ENCODE measurements around the gene LDB2.

Gene LDB2

DNA sequence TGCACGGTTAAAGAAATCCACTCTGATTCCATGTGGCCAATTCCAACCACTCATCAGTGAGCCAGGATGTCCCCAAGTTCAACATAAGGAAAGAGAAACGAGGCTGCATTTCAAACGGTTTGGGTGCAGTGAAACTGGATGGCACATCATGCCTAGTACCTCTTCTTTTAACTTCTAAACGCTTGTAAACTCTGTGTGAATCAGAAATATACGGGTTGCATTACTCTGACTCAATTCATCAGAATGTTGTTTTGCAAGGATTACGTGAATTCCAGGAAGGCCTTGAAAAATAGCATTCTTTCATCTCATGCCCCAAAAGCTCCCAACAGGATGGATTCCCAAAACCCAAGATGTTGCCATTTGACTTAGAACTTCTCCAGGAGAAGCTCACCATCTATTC lies 270.4 kb downstream of the LDB2 start:
- no peaks in the 10 kb centered on the region for H3K4me1 Mint-ChIP-seq
- H3K36me3 Mint-ChIP-seq: no peaks in the 10 kb centered on the region
- no peak overlapping the region for H3K27ac Mint-ChIP-seq
- no peak for DNase-seq
- H3K9me3 Mint-ChIP-seq: peaks cover 2% of the 10 kb centered on the region
- CTCF ChIA-PET: no interaction called here
- no peaks in the 10 kb centered on the region for H3K27me3 Mint-ChIP-seq
- H3K4me3 Mint-ChIP-seq: no peak overlapping the region

DNA sequence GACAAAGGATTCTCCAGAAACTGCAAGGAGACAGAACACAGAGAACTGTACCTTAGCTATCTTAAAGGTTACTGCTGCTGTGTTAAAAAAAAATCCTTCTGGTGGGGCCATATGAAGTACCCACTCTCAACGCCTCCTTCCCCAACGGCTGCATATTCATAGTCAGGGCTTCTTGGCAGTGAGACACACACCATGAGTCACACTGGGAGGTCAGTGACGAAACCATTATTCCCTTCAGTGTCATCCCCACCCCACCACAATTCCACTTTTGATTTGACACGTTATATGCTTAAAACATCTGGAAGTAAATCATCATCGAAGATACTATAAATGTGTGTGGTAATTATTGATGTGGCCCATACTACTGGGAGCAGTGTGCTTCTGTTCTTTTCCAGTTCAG lies 271.5 kb downstream of the LDB2 start:
- CTCF ChIA-PET: no interaction called here
- DNase-seq: no peak
- peaks cover 2% of the 10 kb centered on the region for H3K9me3 Mint-ChIP-seq
- no peaks in the 10 kb centered on the region for H3K4me1 Mint-ChIP-seq
- H3K4me3 Mint-ChIP-seq: no peak overlapping the region
- no peaks in the 10 kb centered on the region for H3K27me3 Mint-ChIP-seq
- H3K36me3 Mint-ChIP-seq: no peaks in the 10 kb centered on the region
- H3K27ac Mint-ChIP-seq: no peak overlapping the region

DNA sequence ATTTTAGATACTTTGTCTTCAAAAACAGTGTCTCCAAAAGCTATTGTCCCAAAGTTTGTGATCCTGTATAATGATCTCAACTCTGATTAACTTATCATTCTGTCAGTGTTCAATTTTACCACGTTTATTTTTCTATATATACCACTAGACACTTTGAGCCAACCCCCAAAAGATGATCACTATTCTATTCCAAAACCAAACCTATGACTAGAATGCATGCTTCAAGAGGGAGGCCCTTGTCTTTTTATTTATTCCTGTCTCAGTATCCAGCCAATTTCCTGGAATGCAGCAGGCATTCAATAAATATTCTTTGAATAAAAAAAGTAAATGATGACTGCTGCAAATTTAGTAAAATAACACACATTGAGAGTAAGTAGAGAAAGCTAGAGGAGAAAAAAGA lies 275.6 kb downstream of the LDB2 start:
- Mint-ChIP-seq H3K27me3 (no peaks in the 10 kb centered on the region), H3K9me3 (peaks cover 2% of the 10 kb centered on the region), H3K4me1 (no peaks in the 10 kb centered on the region), H3K36me3 (no peaks in the 10 kb centered on the region), H3K4me3 (no peak overlapping the region), H3K27ac (no peak overlapping the region)
- DNase-seq: no peak
- CTCF ChIA-PET: no interaction called here

DNA sequence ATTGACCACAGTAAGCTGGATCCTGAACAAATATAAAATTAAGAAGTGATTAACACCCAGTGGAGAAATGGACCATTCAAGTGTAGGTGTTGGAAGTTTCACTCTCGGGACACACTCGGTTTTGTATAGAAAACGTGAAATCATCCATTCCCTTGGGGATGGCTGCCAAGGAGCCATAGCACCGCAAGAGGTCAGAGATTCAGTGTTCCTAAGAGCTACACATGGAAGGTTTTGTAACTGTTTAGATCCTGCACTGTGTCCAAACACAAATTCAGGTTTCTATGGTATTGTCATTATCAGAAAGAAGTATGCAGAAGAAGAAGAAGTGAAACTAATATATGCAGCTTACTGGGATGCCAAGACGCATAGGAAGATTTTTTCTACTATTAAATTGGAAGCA lies 281.0 kb downstream of the LDB2 start:
- Mint-ChIP-seq H3K4me1 (no peaks in the 10 kb centered on the region), H3K36me3 (no peaks in the 10 kb centered on the region), H3K27me3 (no peaks in the 10 kb centered on the region), H3K4me3 (no peak overlapping the region), H3K9me3 (peaks cover 3% of the 10 kb centered on the region), H3K27ac (no peak overlapping the region)
- no peak for DNase-seq
- CTCF ChIA-PET: no interaction called here

DNA sequence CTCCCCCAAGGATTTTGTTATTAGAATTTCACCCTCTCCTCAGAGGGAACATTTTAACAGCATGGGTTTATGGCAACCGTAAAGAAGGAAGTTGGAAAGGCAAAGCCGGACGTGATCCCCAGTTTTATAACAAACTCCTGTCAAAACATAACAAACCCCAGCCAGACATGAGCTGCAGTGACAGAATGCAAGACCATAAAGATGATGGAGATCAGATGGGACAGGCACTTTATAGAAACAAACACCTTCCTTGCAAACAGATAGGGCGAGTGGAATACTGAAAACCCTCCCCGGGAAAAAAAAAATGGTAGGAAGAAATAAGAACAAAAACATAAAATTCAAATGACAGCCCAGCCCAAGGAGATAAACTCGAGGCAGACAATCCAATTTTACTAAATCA lies 281.4 kb downstream of the LDB2 start:
- no peak for DNase-seq
- Mint-ChIP-seq H3K4me1 (no peaks in the 10 kb centered on the region), H3K27me3 (no peaks in the 10 kb centered on the region), H3K27ac (no peak overlapping the region), H3K36me3 (no peaks in the 10 kb centered on the region), H3K9me3 (peaks cover 6% of the 10 kb centered on the region), H3K4me3 (no peak overlapping the region)
- CTCF ChIA-PET: no interaction called here

DNA sequence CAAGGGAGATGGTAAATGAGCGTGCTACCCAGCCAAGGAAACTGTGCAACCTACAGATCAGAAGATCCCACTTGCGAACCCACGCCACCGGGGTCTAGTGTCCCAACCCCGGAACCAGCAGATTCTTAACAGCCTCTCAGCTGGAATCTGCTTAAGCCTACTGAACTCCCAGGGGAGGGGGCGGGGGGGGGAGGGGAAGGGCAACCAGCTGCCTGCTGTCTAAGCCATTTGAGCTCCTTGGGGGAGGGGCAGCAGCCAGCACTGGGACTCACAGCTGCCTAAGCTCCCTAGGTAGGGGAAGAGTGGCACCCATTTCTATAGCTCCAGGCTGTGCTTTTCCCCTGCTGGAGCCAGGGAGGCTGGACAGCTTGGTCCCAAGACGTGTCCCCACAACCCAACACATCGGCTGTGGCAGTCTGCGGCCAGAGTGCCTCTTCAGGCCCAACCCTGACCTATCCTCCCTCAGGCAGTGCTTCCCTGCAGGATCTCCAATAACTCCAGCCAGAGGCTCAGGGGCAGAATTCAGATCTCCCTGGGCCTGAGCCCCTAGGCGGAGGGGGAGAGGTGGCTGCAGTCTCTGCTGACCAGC lies 289.2 kb downstream of the LDB2 start:
- peaks cover 20% of the 10 kb centered on the region for H3K9me3 Mint-ChIP-seq
- CTCF ChIA-PET: no interaction called here
- H3K36me3 Mint-ChIP-seq: no peaks in the 10 kb centered on the region
- H3K4me1 Mint-ChIP-seq: no peaks in the 10 kb centered on the region
- DNase-seq: no peak
- H3K27ac Mint-ChIP-seq: no peak overlapping the region
- H3K27me3 Mint-ChIP-seq: no peaks in the 10 kb centered on the region
- no peak overlapping the region for H3K4me3 Mint-ChIP-seq

DNA sequence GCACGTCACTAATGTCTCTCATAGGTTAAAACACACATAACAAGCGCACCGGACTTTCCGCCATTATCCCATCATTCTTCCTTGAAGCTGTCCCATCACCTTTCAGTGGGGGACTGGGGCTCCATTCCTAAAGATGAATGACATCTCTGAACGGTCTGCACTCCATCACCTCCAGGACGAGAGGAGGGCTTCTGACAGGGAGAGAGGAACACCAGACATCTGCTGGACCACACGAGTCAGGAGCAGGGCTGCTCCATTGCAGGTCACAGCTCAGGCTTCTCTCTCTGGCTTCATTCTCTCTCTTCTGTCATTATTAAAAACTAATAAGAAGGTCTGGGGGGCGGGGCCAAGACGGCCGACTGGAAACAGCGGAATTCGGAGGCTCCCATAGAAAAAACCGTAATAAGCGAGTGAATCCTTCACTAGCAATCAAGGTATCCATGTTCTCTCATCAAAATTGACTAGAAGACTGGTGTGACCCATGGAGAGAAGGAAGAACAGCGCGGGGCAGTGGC lies 289.8 kb downstream of the LDB2 start:
- CTCF ChIA-PET: no interaction called here
- H3K4me1 Mint-ChIP-seq: no peaks in the 10 kb centered on the region
- no peaks in the 10 kb centered on the region for H3K27me3 Mint-ChIP-seq
- H3K4me3 Mint-ChIP-seq: no peak overlapping the region
- H3K36me3 Mint-ChIP-seq: no peaks in the 10 kb centered on the region
- no peak for DNase-seq
- no peak overlapping the region for H3K27ac Mint-ChIP-seq
- peaks cover 17% of the 10 kb centered on the region for H3K9me3 Mint-ChIP-seq

DNA sequence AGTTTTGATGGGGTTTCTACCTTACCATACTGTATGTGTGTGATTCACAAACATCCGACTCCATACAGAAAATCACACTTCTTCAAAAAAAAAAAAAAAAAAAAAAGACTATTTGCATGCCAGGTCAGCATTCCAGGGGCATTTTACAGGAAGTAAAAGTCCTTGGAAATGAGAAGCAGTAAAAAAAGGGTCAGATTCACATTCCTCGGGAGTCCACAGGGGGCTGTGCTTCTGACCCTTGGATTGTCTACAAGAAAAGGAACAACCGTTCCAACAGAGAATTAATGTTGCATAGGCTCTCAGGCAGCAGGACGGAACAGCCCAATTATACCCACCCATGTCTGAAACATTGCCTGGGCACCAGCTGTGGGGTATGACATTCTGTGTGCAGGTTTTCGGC lies 290.3 kb downstream of the LDB2 start:
- no peak for DNase-seq
- no peak overlapping the region for H3K27ac Mint-ChIP-seq
- CTCF ChIA-PET: no interaction called here
- peaks cover 17% of the 10 kb centered on the region for H3K9me3 Mint-ChIP-seq
- H3K4me3 Mint-ChIP-seq: no peak overlapping the region
- H3K4me1 Mint-ChIP-seq: no peaks in the 10 kb centered on the region
- H3K27me3 Mint-ChIP-seq: no peaks in the 10 kb centered on the region
- no peaks in the 10 kb centered on the region for H3K36me3 Mint-ChIP-seq

DNA sequence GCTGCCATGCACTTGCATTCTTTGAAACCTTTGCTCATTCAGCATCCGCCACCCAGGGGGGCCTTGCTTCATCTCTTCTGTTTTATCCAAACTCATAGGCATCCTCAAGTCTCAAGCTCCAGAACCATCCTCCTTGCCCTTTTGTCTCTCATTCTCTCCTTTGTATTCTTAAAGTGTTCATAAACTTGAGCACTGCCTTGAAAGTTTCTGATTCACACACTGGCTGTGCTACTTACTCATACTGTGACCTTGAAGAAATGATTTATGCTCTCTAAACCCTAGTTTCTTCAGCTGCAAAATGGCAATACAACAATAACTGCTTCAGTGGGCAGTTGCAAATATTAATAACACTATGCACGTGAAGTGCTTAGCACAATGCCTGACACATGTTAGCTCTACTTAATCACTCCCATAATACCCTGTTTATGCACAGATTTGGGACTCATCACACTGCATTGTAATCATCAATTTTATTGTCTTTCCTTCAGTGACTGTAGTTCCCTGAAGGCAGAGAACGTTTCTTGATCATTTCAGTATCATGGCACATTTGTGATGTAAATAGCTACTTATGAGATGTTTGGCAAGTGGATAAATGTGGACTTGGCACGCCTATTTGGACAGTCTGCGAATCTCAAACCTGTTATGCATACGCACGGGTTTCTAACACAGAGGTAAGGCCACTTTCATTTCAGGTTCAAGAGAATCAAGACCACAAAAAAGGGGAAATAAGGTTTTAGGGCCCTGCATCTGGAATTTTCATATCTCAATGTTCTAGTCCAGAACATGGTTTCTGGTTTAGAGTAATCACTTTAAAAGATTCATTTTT lies 291.0 kb downstream of the LDB2 start:
- CTCF ChIA-PET: no interaction called here
- Mint-ChIP-seq H3K4me1 (no peaks in the 10 kb centered on the region), H3K9me3 (peaks cover 17% of the 10 kb centered on the region), H3K4me3 (no peak overlapping the region), H3K27ac (no peak overlapping the region), H3K36me3 (no peaks in the 10 kb centered on the region), H3K27me3 (no peaks in the 10 kb centered on the region)
- no peak for DNase-seq

DNA sequence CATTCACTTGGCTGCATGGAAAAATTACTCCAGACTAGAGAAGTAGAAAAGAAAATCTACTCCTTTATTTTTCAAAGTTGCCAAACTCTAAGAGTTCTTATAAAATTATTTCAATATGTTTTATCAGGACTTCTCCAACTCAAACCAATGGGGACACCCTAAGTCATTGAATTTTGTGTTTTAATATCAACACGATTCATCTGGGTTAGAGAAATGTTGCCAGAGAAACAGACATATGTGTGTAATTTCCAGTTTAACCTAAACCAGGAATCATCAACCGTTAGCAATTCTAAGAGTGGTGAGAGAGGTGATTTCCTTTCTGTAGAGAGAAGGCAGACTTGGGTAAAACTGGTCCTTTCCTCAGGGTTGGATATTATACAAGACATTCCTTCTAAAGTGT lies 291.8 kb downstream of the LDB2 start:
- no peak for DNase-seq
- CTCF ChIA-PET: interaction anchor here (0.6 kb wide), 1 partner anchor 360 kb away, joined by 3 read pairs; no protein-coding TSS in a partner anchor
- no peaks in the 10 kb centered on the region for H3K27me3 Mint-ChIP-seq
- H3K4me1 Mint-ChIP-seq: no peaks in the 10 kb centered on the region
- peaks cover 15% of the 10 kb centered on the region for H3K9me3 Mint-ChIP-seq
- H3K4me3 Mint-ChIP-seq: no peak overlapping the region
- no peak overlapping the region for H3K27ac Mint-ChIP-seq
- no peaks in the 10 kb centered on the region for H3K36me3 Mint-ChIP-seq

DNA sequence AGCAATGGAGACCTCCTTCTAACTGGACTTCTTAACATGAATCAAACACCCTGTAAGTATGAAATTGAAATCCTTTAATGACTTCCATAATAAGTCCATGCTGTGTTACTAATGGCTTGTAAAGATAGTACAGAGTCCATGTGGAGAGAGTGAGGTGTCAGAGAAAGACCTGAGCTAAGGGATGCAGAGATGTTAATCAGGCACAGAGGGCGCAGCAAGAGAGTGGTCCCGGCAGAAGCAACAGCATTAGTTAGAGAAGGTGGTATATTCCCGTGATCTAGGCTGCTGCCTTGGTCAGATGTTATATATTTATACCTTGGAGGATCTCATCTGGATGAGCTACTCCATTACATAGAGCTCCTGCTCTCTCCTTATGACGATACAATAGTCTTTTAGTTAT lies 295.3 kb downstream of the LDB2 start:
- Mint-ChIP-seq H3K36me3 (no peaks in the 10 kb centered on the region), H3K4me3 (no peak overlapping the region), H3K9me3 (no peaks in the 10 kb centered on the region), H3K27me3 (no peaks in the 10 kb centered on the region), H3K4me1 (no peaks in the 10 kb centered on the region), H3K27ac (no peak overlapping the region)
- DNase-seq: no peak
- CTCF ChIA-PET: no interaction called here

DNA sequence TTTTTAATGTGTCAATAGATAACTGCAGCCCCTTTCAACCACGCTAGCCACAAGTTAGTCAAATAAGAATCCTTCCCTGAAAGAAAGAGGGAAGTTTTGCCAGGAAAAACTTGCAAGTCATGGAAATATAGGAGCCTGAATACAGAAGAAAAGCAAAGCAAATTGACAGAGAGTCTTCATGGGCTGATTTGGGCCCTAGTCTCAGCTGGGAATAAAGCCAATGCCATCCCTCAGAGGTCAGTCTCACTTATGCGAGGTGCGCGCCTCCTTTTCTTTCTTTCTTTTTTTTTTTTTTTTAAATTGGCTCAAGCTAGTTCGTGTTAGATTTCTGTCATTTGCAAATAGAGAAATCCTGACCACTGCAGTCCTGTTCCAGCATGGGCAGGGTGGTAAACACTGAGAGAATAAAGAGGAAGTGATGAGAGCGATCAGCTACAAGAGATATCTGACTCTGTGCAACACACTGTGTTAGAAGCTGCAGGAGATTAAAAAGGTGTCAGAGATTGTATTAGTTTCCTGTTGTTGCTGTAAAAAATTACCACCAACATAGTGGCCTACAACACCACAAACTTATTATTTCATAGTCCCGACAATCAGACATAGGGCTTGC lies 299.7 kb downstream of the LDB2 start:
- Mint-ChIP-seq H3K4me3 (no peak overlapping the region), H3K27me3 (no peaks in the 10 kb centered on the region), H3K36me3 (no peaks in the 10 kb centered on the region), H3K27ac (no peak overlapping the region), H3K4me1 (no peaks in the 10 kb centered on the region), H3K9me3 (no peaks in the 10 kb centered on the region)
- no peak for DNase-seq
- CTCF ChIA-PET: interaction anchor here (1.0 kb wide), 1 partner anchor 318 kb away, joined by 3 read pairs; no protein-coding TSS in a partner anchor

DNA sequence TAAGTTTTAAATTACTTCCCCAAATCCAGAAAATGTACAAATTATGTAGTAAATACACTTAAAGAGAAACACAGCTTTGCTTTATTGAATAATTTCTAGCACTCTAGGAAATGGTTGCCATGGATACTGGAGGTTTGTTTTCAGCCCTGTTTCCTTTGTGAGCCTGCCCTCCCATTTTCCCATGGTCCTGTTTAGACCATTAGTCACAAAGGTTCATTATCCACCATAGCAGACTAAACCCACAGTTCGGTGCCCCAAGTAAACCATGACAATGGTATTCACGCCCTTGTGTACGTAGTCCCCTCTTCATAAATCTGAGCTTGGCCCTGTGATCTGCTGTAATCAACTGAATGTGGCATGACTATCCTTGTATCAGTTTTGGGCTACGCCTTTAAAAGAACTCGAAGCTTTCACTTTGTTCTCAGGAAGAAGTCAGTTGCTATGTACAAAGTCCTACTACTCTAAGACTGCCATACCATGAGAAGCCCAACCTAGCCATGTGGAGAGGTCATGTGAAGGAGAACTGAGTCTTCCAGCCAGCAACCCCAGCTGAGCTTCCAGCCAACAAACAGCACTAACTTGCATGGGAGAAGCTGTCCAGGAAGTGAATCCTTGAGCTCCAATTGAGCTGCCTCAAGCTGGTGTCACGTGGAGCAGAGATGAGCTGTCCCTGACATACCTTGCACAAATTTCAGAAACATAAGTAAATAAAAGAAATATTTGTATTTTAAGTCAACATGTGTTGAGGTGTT lies 300.4 kb downstream of the LDB2 start:
- CTCF ChIA-PET: interaction anchor here (1.0 kb wide), 1 partner anchor 319 kb away, joined by 3 read pairs; no protein-coding TSS in a partner anchor
- no peaks in the 10 kb centered on the region for H3K9me3 Mint-ChIP-seq
- H3K4me3 Mint-ChIP-seq: no peak overlapping the region
- DNase-seq: no peak
- H3K36me3 Mint-ChIP-seq: no peaks in the 10 kb centered on the region
- H3K27ac Mint-ChIP-seq: no peak overlapping the region
- no peaks in the 10 kb centered on the region for H3K27me3 Mint-ChIP-seq
- H3K4me1 Mint-ChIP-seq: no peaks in the 10 kb centered on the region

DNA sequence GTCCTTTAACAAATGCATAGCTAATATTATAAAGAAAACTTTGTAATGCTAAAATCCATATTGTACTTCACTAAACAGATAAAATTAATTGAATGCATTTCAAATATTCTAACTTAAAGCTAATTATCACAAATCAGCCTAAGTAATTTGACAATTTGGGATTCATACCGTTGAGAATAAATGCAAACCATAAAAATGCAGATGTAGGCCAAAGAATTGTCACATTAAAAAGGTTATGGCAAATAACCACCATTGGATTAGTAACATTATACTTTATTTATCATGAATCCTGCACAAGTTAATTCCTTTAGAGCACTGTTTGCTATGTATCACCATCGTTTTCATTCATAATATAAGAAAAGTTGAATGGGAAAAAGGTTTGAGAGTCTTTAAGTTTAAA lies 301.0 kb downstream of the LDB2 start:
- CTCF ChIA-PET: no interaction called here
- H3K4me1 Mint-ChIP-seq: no peaks in the 10 kb centered on the region
- no peaks in the 10 kb centered on the region for H3K36me3 Mint-ChIP-seq
- no peaks in the 10 kb centered on the region for H3K9me3 Mint-ChIP-seq
- H3K27me3 Mint-ChIP-seq: no peaks in the 10 kb centered on the region
- no peak overlapping the region for H3K27ac Mint-ChIP-seq
- H3K4me3 Mint-ChIP-seq: no peak overlapping the region
- DNase-seq: no peak
